OCI-LY1 (cell line): ENCODE data around the gene PARL.

ENCODE experiments used
- EZH2 ChIP-seq: fragments of 200-600 bp; sonication (generic), shearing (Covaris generic); IDR thresholded peaks from 2 replicates; pipeline ENCODE4 v1.8.0; 2017; ENCODE audit warnings: borderline replicate concordance, mixed run types, mild to moderate bottlenecking, antibody characterized with exemption, low read length, moderate library complexity, mixed read lengths
- TF ChIP-seq, protein P1 (sequence below): fragments of 200-600 bp; sonication (generic), shearing (Covaris generic); IDR thresholded peaks from 2 replicates; pipeline ENCODE4 v1.5.1; 2017; ENCODE audit warnings: mild to moderate bottlenecking, antibody characterized with exemption, low read length, moderate library complexity, mixed read lengths

DNA sequence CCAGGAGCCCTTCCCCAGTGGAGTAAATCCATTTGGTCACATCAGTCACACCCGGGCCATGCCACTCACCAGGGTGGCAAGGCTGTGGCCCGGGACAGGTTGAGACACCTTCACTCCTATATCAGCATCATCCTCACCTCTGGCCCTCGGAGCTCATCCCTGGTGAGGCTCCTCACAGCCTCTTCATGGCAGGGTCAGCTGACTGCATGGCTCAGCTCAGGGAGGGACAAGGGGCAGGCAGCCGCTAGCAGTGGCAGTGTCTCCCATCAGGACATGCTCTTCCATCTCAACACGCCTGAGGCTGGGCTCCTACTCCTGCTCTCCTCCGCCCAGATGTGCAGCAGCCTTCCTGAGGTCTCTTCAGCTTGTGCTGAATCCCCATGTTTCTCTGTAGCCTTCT lies 26.4 kb upstream of the PARL start:
- TF ChIP-seq, protein P1, sequence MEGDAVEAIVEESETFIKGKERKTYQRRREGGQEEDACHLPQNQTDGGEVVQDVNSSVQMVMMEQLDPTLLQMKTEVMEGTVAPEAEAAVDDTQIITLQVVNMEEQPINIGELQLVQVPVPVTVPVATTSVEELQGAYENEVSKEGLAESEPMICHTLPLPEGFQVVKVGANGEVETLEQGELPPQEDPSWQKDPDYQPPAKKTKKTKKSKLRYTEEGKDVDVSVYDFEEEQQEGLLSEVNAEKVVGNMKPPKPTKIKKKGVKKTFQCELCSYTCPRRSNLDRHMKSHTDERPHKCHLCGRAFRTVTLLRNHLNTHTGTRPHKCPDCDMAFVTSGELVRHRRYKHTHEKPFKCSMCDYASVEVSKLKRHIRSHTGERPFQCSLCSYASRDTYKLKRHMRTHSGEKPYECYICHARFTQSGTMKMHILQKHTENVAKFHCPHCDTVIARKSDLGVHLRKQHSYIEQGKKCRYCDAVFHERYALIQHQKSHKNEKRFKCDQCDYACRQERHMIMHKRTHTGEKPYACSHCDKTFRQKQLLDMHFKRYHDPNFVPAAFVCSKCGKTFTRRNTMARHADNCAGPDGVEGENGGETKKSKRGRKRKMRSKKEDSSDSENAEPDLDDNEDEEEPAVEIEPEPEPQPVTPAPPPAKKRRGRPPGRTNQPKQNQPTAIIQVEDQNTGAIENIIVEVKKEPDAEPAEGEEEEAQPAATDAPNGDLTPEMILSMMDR: no peak
- no peak for TF ChIP-seq EZH2
